ENCODE results near the gene GAB2.

Gene GAB2

DNA sequence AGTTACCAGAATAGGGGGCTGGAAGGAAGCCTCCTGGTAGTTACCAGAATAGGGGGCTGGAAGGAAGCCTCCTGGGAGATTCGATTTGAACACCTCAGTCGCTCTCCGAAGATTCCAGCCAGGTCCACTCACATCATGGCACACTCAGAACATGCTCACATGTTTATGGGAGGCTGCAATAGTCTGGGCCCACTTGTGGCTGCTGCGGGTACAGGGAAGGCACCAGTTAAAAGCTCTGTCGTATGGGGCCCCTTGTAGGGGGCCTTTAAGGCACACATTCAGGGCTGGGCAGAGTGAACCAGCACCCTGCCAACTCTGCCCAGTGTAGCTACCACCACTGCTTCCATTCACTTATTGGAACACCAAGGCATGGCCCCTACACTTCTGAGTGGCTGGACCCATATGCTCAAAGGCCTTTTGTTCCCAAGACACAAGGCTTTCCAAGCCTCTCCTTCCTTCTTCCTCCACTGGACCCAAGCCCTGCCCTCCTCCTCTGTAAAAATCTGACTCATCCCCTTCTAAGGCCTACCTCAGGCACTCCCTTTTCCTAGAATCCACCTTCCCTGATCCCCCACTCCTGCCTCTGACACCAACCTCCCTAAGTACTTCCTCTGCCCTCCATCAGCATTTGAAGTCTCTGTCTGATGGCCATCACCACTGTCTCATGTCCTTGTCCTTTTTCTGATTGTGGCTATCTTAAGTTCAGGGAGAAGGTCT is 200.9 kb downstream of the GAB2 start:
- no peak overlapping the region for H3K4me3 Mint-ChIP-seq
- H3K36me3 Mint-ChIP-seq (ENCODE audit: low read depth): peaks cover 75% of the 10 kb centered on the region
- H3K27me3 Mint-ChIP-seq (ENCODE audit: low read depth): no peaks in the 10 kb centered on the region
- H3K27ac Mint-ChIP-seq: peak overlapping the region; percentile 67
- no peaks in the 10 kb centered on the region for H3K9me3 Mint-ChIP-seq
- peaks cover 24% of the 10 kb centered on the region for H3K4me1 Mint-ChIP-seq (ENCODE audit: low read depth)
- DNase-seq (ENCODE audit: low spot score): no peak

DNA sequence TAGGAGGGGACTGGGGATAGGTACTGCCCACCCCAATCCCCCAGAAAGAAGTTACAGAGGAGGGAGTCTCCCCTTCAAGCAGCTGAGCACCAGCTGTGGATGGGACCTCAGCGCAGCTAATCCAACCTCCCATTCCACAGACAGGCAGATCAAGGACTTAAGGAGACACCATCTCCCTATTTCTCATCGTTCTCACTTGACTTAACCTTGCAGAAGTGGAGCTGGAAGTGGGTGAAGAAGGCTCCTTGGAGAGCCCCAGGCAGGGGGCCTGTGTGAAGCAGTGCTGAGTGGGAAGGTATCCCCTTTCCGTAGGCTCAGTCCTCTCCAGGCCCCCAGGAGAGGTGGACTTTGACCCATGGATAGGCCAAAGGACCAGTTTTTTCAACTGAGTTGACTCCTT is 201.6 kb downstream of the GAB2 start:
- no peaks in the 10 kb centered on the region for H3K27me3 Mint-ChIP-seq (ENCODE audit: low read depth)
- H3K27ac Mint-ChIP-seq: no peak overlapping the region
- H3K9me3 Mint-ChIP-seq: no peaks in the 10 kb centered on the region
- no peak overlapping the region for H3K4me3 Mint-ChIP-seq
- DNase-seq (ENCODE audit: low spot score): no peak
- peaks cover 18% of the 10 kb centered on the region for H3K4me1 Mint-ChIP-seq (ENCODE audit: low read depth)
- peaks cover 75% of the 10 kb centered on the region for H3K36me3 Mint-ChIP-seq (ENCODE audit: low read depth)

DNA sequence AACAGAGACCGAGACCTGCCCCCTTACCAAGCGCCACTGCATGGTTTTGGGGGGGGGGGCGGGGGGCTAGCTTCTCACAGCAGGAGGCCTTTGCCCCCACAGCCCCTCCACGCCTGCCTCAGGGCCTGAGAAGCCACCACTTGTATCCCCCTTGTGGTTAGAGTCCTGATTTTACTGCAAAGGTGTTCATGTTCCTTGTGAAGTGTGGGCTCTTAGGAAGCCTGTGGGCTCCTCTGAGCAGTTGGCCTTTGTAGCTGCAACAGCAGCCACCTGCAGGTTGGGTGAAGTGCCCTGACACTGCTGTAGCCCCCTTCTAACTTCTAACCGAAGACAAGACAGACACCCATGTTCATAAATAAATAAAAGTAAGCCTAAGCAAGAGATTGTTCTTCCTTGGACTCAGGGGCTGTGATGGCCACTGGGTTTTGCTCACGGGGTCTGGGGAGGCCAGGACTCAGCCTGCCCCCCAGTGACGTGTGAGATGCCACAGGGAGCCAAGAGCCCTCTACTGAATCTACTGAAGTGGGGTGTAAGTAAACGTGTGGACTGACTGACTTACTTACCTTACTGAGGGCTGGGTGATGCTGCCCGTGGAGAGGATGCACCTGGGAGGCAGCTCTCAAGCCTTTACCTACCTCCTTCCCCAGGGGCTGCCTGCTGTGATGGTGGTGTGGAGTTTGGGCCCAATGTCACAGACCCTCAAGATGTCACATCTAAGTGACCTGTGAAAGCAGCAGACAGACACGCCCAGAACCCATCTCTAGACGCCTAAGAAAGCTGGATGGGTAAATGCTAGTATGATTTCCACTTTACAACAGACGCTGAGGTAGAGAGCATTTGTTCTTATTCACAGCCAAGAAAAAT is 203.1 kb downstream of the GAB2 start:
- peaks cover 72% of the 10 kb centered on the region for H3K36me3 Mint-ChIP-seq (ENCODE audit: low read depth)
- no peak for DNase-seq (ENCODE audit: low spot score)
- H3K27ac Mint-ChIP-seq: peak overlapping the region; percentile 49
- no peaks in the 10 kb centered on the region for H3K27me3 Mint-ChIP-seq (ENCODE audit: low read depth)
- H3K9me3 Mint-ChIP-seq: no peaks in the 10 kb centered on the region
- no peak overlapping the region for H3K4me3 Mint-ChIP-seq
- H3K4me1 Mint-ChIP-seq (ENCODE audit: low read depth): peaks cover 15% of the 10 kb centered on the region

DNA sequence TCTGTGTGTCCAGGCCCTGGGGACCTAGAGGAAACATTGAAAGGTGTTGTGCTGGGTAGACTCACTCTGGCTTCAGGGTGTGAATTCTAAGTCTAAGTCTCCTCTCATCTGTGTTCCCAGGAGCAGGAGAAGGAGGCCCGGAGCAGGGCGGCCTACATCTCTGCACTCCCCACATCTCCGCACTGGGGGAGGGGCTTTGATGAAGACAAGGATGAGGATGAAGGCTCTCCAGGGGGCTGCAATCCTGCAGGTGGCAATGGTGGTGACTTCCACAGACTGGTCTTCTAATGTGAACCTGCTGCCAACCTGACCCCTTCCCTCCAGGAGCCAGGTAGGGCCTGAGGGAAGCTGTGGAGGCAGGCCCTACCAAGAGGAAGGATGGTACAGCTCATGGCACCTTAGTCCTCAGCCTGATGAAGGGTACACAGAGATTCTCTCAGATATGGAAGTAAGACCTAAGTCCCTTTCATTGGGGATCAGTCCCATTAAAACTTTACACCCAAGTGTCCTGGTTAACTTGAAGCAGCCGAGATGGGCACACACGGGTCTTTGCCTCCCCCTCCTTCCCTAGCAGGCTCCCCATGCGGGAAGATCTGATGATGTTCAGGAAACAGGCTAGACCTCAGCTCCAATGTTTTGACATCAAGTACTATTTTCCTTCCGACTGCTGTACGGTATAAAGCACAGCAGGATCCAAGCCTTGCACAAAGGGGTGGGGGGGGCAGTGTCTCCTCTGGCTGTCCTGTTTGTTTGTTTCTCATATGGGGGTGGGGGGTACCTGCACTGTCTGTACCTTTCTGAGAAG is 203.9 kb downstream of the GAB2 start:
- H3K36me3 Mint-ChIP-seq (ENCODE audit: low read depth): peaks cover 69% of the 10 kb centered on the region
- no peak overlapping the region for H3K4me3 Mint-ChIP-seq
- no peak for DNase-seq (ENCODE audit: low spot score)
- no peaks in the 10 kb centered on the region for H3K9me3 Mint-ChIP-seq
- peaks cover 15% of the 10 kb centered on the region for H3K4me1 Mint-ChIP-seq (ENCODE audit: low read depth)
- H3K27ac Mint-ChIP-seq: peak overlapping the region; percentile 14
- no peaks in the 10 kb centered on the region for H3K27me3 Mint-ChIP-seq (ENCODE audit: low read depth)

DNA sequence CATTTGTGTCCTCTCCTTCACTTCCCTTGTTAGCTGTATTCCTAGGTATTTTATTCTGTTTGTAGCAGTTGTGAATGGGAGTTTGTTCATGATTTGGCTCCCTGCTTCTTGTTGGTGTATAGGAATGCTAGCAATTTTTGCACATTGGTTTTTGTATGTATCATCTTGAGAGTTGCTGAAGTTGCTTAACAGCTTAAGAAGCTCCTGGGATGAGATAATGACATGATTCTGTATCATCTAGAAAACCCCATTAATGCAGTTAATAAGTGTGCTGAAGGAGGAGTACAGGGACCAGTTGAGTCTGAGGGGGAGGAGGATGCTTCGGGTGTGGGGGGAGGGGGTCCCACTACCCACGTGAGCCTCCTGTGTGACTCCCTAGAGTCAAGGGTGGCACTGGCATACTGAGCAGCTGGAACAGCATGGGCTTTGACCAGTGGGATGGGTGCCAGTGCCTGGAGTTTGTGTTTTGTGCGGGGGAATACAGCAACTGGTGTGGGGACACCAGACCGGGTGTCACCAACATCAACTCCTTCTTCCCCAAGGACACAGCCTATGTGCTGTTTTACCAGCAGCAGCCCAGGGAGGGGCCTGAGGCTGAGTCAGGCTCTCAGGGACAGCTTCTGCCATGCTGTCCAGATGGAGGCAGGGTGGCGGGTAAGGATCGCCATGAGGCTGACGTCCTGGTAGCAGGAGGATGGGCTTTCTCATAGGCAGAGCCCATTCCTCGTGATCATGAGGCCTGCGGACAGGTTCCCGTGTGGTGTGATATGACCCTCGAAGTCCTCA is 204.8 kb downstream of the GAB2 start:
- H3K4me3 Mint-ChIP-seq: no peak overlapping the region
- peak overlapping the region; percentile 4 for H3K27ac Mint-ChIP-seq
- H3K4me1 Mint-ChIP-seq (ENCODE audit: low read depth): peaks cover 15% of the 10 kb centered on the region
- H3K27me3 Mint-ChIP-seq (ENCODE audit: low read depth): no peaks in the 10 kb centered on the region
- DNase-seq (ENCODE audit: low spot score): no peak
- no peaks in the 10 kb centered on the region for H3K9me3 Mint-ChIP-seq
- peaks cover 68% of the 10 kb centered on the region for H3K36me3 Mint-ChIP-seq (ENCODE audit: low read depth)

DNA sequence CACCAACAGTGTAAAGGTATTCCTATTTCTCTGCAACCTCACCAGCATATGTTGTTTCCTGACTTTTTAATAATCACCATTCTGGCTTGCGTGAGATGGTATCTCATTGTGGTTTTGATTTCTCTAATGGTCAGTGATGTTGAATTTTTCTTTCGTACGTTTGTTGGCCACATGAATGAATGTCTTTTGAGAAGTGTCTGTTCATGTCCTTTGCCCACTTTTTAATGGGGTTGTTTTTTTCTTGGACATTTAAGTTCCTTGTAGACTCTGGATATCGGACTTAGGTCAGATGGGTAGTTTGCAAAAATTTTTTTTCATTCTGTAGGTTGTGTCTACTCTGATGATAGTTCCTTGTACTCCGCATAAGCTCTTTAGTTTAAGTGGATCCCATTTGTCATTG is 206.1 kb downstream of the GAB2 start:
- no peaks in the 10 kb centered on the region for H3K9me3 Mint-ChIP-seq
- no peak for DNase-seq (ENCODE audit: low spot score)
- no peak overlapping the region for H3K27ac Mint-ChIP-seq
- H3K4me3 Mint-ChIP-seq: no peak overlapping the region
- no peaks in the 10 kb centered on the region for H3K27me3 Mint-ChIP-seq (ENCODE audit: low read depth)
- peaks cover 7% of the 10 kb centered on the region for H3K4me1 Mint-ChIP-seq (ENCODE audit: low read depth)
- H3K36me3 Mint-ChIP-seq (ENCODE audit: low read depth): peaks cover 58% of the 10 kb centered on the region

DNA sequence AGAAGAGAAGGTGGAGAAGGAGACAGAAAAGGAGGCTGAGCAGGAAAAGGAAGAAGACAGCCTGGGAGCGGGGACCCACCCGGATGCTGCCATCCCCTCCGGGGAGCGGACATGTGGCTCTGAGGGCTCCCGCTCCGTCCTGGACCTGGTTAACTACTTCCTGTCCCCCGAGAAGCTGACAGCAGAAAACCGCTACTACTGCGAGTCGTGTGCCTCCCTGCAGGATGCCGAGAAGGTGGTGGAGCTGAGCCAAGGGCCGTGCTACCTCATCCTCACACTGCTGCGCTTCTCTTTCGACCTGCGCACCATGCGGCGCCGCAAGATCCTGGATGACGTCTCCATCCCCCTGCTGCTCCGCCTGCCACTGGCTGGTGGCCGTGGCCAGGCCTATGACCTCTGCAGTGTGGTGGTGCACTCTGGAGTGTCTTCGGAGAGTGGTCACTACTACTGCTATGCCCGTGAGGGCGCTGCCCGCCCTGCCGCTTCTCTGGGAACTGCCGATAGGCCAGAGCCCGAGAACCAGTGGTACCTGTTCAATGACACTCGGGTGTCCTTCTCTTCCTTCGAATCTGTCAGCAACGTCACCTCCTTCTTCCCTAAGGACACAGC is 207.5 kb downstream of the GAB2 start:
- H3K27me3 Mint-ChIP-seq (ENCODE audit: low read depth): no peaks in the 10 kb centered on the region
- H3K36me3 Mint-ChIP-seq (ENCODE audit: low read depth): peaks cover 54% of the 10 kb centered on the region
- H3K4me1 Mint-ChIP-seq (ENCODE audit: low read depth): peaks cover 10% of the 10 kb centered on the region
- H3K9me3 Mint-ChIP-seq: no peaks in the 10 kb centered on the region
- DNase-seq (ENCODE audit: low spot score): no peak
- H3K4me3 Mint-ChIP-seq: no peak overlapping the region
- H3K27ac Mint-ChIP-seq: peak overlapping the region; percentile 55

DNA sequence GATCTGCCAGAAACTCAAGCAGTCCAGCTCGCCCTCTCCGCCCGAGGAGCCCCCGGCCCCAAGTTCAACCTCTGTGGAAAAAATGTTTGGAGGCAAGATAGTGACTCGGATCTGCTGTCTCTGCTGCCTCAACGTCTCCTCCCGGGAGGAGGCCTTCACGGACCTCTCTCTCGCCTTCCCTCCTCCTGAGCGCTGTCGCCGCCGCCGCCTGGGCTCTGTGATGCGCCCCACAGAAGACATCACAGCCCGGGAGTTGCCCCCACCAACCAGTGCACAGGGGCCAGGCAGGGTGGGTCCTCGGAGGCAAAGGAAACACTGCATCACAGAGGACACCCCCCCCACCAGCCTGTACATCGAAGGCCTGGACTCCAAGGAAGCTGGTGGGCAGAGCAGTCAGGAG is 208.1 kb downstream of the GAB2 start:
- Mint-ChIP-seq H3K36me3 (ENCODE audit: low read depth) (peaks cover 51% of the 10 kb centered on the region), H3K9me3 (no peaks in the 10 kb centered on the region), H3K4me1 (ENCODE audit: low read depth) (peaks cover 16% of the 10 kb centered on the region), H3K27ac (peak overlapping the region; percentile 15), H3K4me3 (no peak overlapping the region), H3K27me3 (ENCODE audit: low read depth) (no peaks in the 10 kb centered on the region)
- no peak for DNase-seq (ENCODE audit: low spot score)

DNA sequence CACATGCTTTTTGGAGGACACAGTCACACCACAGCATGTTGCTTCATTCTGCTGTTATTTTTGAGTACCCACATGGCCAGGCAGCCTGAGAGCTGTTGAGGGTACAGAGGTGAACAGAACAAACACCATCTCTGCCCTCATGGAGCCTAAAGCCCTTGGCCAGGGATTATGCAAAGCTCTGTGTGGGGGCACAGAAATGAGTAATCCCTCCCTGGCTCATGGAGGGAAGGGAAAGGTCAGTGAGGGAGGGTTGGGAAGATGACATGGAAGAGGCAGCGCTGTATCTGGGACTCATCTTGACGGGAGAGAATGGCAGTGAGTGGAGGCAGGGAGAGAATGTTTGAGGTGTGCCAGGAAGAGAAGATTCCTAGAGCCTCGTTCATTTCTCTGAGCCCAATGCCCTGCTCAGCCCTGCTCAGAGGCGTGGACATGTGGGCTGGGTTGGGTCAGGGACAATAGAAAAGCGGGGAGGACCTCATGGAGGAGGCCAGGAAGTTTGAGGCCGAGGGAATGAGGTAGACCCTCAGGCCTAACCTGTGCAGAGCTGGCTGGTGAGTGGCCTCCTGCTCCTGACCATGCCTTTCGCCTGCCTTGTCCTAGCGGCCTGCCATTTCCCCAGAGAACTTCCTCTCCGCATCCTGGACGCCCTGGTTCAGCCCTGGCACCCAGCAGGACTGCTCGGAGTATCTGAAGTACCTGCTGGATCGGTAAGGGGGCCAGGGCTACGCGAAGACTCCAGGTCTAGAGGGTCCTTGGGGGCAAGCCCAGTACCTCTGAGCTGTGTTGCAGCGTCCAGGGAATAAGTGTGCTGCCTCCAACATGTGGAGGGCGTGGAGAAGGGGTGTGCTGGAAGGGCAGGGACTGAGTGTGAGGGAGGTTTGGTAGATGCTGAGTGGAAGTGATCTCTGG is 209.1 kb downstream of the GAB2 start:
- no peak overlapping the region for H3K4me3 Mint-ChIP-seq
- H3K27me3 Mint-ChIP-seq (ENCODE audit: low read depth): no peaks in the 10 kb centered on the region
- H3K36me3 Mint-ChIP-seq (ENCODE audit: low read depth): peaks cover 50% of the 10 kb centered on the region
- no peaks in the 10 kb centered on the region for H3K9me3 Mint-ChIP-seq
- peaks cover 18% of the 10 kb centered on the region for H3K4me1 Mint-ChIP-seq (ENCODE audit: low read depth)
- DNase-seq (ENCODE audit: low spot score): no peak
- peak overlapping the region; percentile 53 for H3K27ac Mint-ChIP-seq

DNA sequence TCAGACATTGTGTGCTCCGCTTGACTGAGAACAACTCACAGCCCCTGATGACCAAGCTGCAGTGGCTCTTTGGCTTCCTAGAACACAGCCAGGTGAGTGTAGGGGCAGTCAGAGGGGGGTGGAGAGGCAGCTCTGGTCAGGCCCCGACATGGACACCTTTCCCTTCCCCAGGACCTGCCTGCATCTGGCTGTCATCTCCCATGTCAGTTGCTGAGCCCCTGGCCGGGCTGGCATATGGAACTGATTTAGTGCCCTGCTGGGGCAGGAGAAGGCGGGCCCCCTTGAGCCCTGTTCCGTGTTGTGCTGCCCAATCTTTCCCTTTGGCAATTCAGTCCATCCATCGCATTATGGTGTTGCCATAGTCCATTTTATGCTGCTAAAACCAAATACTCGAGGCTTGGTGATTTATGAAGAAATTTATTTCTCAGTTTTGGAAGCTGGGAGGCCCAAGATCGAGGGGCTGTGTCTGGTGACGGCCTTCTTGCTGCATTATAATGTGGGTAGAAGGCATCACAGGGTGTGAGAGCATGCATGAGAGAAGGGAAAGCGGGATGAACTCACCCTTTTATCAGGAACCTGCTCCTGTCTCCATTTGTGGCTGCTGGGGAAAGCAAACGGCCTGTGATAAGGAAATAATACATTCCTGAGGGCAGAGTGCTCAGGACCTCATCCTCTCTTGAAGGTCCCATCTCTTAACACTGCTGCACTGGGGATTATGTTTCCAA is 209.9 kb downstream of the GAB2 start:
- peak overlapping the region; percentile 21 for H3K27ac Mint-ChIP-seq
- no peaks in the 10 kb centered on the region for H3K9me3 Mint-ChIP-seq
- H3K36me3 Mint-ChIP-seq (ENCODE audit: low read depth): peaks cover 54% of the 10 kb centered on the region
- no peak for DNase-seq (ENCODE audit: low spot score)
- no peak overlapping the region for H3K4me3 Mint-ChIP-seq
- peaks cover 24% of the 10 kb centered on the region for H3K4me1 Mint-ChIP-seq (ENCODE audit: low read depth)
- H3K27me3 Mint-ChIP-seq (ENCODE audit: low read depth): no peaks in the 10 kb centered on the region

DNA sequence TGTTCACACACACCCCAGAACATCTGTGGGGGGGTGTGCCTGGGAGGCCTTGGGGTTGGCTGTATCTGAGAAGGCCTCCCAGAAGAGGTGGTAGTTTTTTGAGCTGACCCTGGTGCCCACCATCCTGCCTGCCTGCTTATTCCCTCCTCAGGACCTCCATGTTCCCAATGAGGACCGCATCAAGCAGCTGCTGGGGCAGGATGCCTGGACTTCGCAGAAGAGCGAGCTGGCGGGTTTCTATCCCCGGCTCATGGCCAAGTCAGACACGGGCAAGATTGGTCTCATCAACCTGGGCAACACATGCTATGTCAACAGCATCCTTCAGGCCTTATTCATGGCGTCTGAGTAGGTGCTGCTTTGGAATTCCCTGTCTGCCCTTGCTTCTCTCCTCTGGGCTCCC is 211.9 kb downstream of the GAB2 start:
- H3K36me3 Mint-ChIP-seq (ENCODE audit: low read depth): peaks cover 48% of the 10 kb centered on the region

DNA sequence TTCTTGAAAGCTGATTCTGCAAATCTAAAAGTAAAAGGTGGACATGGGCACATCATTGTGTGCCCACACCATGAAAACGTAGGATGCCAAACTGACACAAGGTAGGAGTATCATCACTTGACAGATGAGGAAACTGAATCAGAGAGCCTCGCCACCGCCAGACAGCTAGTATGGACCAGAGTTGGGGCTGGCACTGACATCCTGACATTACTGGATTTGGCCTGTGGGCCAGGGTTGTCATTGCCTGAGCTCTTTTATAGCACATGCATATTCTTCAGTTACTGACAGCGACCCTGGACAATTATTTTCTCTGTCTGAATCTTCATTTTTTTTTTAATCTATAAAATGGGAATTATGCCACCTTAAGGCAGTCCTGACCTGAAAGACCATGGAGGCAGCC is 212.4 kb downstream of the GAB2 start:
- Mint-ChIP-seq H3K27me3 (ENCODE audit: low read depth) (no peaks in the 10 kb centered on the region), H3K9me3 (no peaks in the 10 kb centered on the region), H3K27ac (no peak overlapping the region), H3K4me1 (ENCODE audit: low read depth) (peaks cover 39% of the 10 kb centered on the region), H3K4me3 (no peak overlapping the region), H3K36me3 (ENCODE audit: low read depth) (peaks cover 44% of the 10 kb centered on the region)
- DNase-seq (ENCODE audit: low spot score): no peak

More for the DNA sequence above, 211.9 kb downstream of the GAB2 start:
- DNase-seq (ENCODE audit: low spot score): no peak
- Mint-ChIP-seq H3K4me3 (no peak overlapping the region), H3K27me3 (ENCODE audit: low read depth) (no peaks in the 10 kb centered on the region), H3K9me3 (no peaks in the 10 kb centered on the region), H3K27ac (no peak overlapping the region), H3K4me1 (ENCODE audit: low read depth) (peaks cover 39% of the 10 kb centered on the region)
